Smooth muscle cell (in vitro differentiated cells): ENCODE measurements around the gene MUC5B. TPM values are rescaled to one million over a fixed set of nuclear protein-coding genes. Genes with fewer than 3 reads are reported as not detected.

Experiments used
- DNase-seq: peaks from one replicate; lab custom pipeline; 2025; ENCODE audit not compliant: unreplicated experiment; lab: John Stamatoyannopoulos, UW
- H2AFZ ChIP-seq: fragments of 200-600 bp; sonication (generic); 2 replicates; pipeline ENCODE4 v1.6.0; 2016; ENCODE audit warnings: antibody characterized with exemption, low read depth, mild to moderate bottlenecking
- H3F3A ChIP-seq: fragments of 200-600 bp; sonication (generic); 2 replicates; pipeline ENCODE4 v1.6.0; 2017; ENCODE audit warnings: antibody characterized with exemption, low read depth
- H3K27ac ChIP-seq: fragments of 200-600 bp; sonication (generic); 2 replicates; pipeline ENCODE4 v1.5.1; 2016; ENCODE audit warnings: low read depth, mild to moderate bottlenecking
- H3K27me3 ChIP-seq: fragments of 200-600 bp; sonication (generic); 2 replicates; pipeline ENCODE4 v1.6.1; 2016; ENCODE audit warnings: low read depth, mild to moderate bottlenecking
- H3K36me3 ChIP-seq: fragments of 200-600 bp; sonication (generic); 2 replicates; pipeline ENCODE4 v1.5.1; 2016; ENCODE audit warnings: low read depth
- H3K4me1 ChIP-seq: fragments of 200-600 bp; sonication (generic); 2 replicates; pipeline ENCODE4 v1.5.1; 2016; ENCODE audit warnings: low read depth
- H3K4me2 ChIP-seq: fragments of 200-600 bp; sonication (generic); 2 replicates; pipeline ENCODE4 v1.6.0; 2016; ENCODE audit warnings: mild to moderate bottlenecking
- H3K4me3 ChIP-seq: fragments of 200-600 bp; sonication (generic); 2 replicates; pipeline ENCODE4 v1.5.1; 2016; ENCODE audit warnings: mild to moderate bottlenecking
- H3K79me2 ChIP-seq: fragments of 200-600 bp; sonication (generic); 2 replicates; pipeline ENCODE4 v1.6.0; 2016; ENCODE audit warnings: low read depth, mild to moderate bottlenecking
- H3K9ac ChIP-seq: fragments of 200-600 bp; sonication (generic); 2 replicates; pipeline ENCODE4 v1.6.0; 2016; ENCODE audit warnings: low read depth
- H3K9me3 ChIP-seq: fragments of 200-600 bp; sonication (generic); replicated peaks from 2 replicates; pipeline ENCODE4 v1.5.1; 2016; ENCODE audit warnings: low read depth
- H4K20me1 ChIP-seq: fragments of 200-600 bp; sonication (generic); 2 replicates; pipeline ENCODE4 v1.6.0; 2016; ENCODE audit warnings: low read depth
- CTCF ChIP-seq: fragments of 200-600 bp; sonication (generic); IDR thresholded peaks from 2 replicates; pipeline ENCODE4 v1.5.1; 2017; ENCODE audit warnings: borderline replicate concordance, mild to moderate bottlenecking, antibody characterized with exemption; ENCODE audit not compliant: insufficient read depth, poor library complexity, severe bottlenecking
- WGBS: methylation state at CpG from one replicate; pipeline ENCODE4 v1.1.7; 2016; ENCODE audit warnings: low lambda C conversion rate; 5-methylcytosine and 5-hydroxymethylcytosine counted together
- polyA plus RNA-seq: library from polyadenylated mRNA; unstranded; fragments of >200 nt; fragmentation: Nextera tagmentation; extraction: Ambion mirVana; gene quantifications from 2 replicates; pipeline ENCODE4 v1.2.1, GENCODE V29; 2016
- total RNA-seq: library from RNA; depleted of rRNA; stranded (reverse); fragments of >200 nt; gene quantifications from 2 replicates; pipeline ENCODE4 v1.2.3, GENCODE V29; 2014

MUC5B gene
- total and polyA plus RNA-seq, 2 experiments from 2014 or later, result not detected

DNA sequence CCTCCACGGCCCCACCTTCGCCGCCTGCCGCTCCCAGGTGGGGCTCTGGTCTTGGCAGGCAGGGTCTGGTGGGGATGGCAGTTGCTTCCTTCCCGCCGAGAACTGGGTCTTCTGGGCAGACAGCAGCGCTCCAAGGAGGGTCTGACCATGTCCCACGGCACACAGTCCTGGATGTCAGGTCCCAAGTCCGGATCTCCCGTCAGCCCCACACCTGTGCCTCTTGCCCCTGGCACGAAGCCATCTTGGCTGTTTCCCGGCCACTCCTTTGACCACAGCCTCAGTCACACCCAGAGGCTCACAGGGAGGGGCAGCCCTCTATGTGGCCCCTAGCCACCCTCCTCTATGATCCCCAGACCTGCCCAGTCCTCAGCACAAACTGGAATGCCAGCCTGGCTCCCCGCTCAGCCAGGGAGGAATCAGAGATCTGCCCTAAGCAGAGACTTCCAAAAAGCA lies 14.3 kb downstream of the MUC5B start:
- no peak for DNase-seq
- no peaks in the 10 kb centered on the region for H4K20me1 ChIP-seq
- no peaks in the 10 kb centered on the region for H3F3A ChIP-seq
- H3K36me3 ChIP-seq, result no peaks in the 10 kb centered on the region
- no peak overlapping the region for H3K27ac ChIP-seq
- no peaks in the 10 kb centered on the region for H3K4me1 ChIP-seq
- no peak for TF ChIP-seq CTCF
- H3K4me2 ChIP-seq, result no peak overlapping the region
- no peak overlapping the region for H3K4me3 ChIP-seq
- no peaks in the 10 kb centered on the region for H3K9me3 ChIP-seq
- no peak overlapping the region for H2AFZ ChIP-seq
- H3K9ac ChIP-seq, result no peak overlapping the region
- no peaks in the 10 kb centered on the region for H3K79me2 ChIP-seq
- no peaks in the 10 kb centered on the region for H3K27me3 ChIP-seq
- 95% methylated on average over 13 of the region's 13 CpGs for WGBS

DNA sequence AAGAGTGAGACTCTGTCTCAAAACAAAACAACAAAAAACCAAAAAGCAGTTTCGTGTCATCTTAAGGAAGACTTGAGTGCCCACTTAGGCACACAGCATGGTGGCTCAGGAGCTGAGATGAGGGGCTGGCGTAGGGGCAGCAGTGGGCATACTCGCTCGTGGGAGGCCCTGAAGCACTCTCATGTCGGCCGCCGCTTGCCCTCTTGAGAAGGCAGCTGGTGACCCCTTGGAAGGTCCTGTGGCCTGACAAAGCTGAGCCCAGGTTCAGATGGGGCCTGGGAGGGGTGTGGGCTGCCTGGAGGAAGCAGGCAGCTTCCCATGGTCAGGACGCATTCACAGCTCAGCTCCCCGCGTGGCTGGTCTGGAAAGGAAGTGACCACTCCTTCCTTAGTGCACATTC lies 15.0 kb downstream of the MUC5B start:
- Histone ChIP-seq H3K27me3 (no peaks in the 10 kb centered on the region), H3K36me3 (no peaks in the 10 kb centered on the region), H3K4me2 (no peak overlapping the region), H3K4me3 (no peak overlapping the region), H3K9ac (no peak overlapping the region), H3K27ac (no peak overlapping the region), H4K20me1 (no peaks in the 10 kb centered on the region), H3F3A (no peaks in the 10 kb centered on the region), H2AFZ (no peak overlapping the region), H3K79me2 (no peaks in the 10 kb centered on the region), H3K4me1 (no peaks in the 10 kb centered on the region), H3K9me3 (no peaks in the 10 kb centered on the region)
- DNase-seq, result no peak
- 90% methylated on average over 10 of the region's 10 CpGs for WGBS
- TF ChIP-seq CTCF, result no peak

- no peak overlapping the region for H3K9ac ChIP-seq
- H3K9me3 ChIP-seq, result no peaks in the 10 kb centered on the region
- no peak overlapping the region for H2AFZ ChIP-seq
- no peak overlapping the region for H3K4me2 ChIP-seq
- no peak overlapping the region for H3K27ac ChIP-seq
- no peaks in the 10 kb centered on the region for H3K4me1 ChIP-seq
- no peak for TF ChIP-seq CTCF
- H3K36me3 ChIP-seq, result no peaks in the 10 kb centered on the region
- no peaks in the 10 kb centered on the region for H3K79me2 ChIP-seq
- H3K4me3 ChIP-seq, result no peak overlapping the region
- 76% methylated on average over 34 of the region's 34 CpGs for WGBS
- no peaks in the 10 kb centered on the region for H3F3A ChIP-seq
- no peaks in the 10 kb centered on the region for H3K27me3 ChIP-seq
- no peak for DNase-seq
- H4K20me1 ChIP-seq, result no peaks in the 10 kb centered on the region
These were observed 16.1 kb downstream of the MUC5B start for GRCh38 chr11:1238767-1239595.
